HG03066 (cell line): ENCODE results near the gene CAB39.
A peak's percentile ranks its signal among the peaks of the same experiment; 100 is the strongest.

ENCODE experiments used
- ATAC-seq: cut with Tn5 transposase; IDR thresholded peaks from one replicate; pipeline ENCODE4 v1.9.1; 2021; ENCODE audit warnings: low read depth; ENCODE audit not compliant: unreplicated experiment

CAB39 gene

DNA sequence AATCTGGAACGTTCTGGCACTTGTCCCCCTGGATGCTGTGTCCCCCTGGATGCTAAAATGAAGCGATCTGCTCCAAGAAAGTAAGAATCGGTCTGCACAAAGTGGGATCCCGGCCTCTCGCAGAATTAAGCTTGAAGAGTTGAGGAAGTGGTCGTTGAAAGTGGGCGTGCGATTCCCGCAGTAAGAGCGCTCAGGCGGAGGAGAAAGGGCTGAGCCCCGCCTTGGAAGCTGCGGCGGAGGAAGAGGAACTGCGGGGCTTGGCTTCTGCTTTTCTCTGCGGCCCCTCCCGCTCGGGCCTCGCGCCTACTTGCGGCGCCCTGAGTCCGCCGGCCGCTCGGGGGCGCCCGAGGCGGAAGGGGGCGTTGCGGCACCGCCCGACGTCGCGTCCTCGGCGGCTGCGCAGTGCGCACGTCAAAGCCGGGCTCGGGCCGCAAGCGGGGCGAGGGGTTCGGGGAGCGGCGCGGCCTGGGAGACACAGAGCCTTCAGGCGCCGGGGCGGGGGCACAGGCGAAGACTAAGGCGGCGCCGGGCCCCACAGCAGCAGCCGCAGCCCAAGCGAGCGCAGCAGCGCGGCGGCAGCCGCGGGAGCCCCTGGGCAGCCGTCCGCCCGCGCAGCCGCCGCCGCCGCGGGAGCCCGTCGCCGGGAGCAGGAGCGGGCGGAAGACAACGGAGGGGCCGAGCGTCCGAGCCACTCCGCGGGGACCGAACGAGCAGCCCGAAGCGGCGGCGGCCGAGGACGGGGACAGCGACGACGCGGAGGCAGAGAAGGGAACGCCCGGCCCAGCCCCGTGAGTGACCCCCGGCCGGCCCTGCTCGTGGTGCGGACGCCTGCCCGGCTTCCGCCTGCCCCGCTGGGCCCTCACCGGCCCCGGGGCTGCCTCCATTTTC, at the start of gene CAB39:
TSS of gene CAB39 (plus strand) at position 400 of the 888 bp plus-strand sequence. CDS start 47,160 bp downstream, outside the sequence.
- ATAC-seq = peak; percentile 70

DNA sequence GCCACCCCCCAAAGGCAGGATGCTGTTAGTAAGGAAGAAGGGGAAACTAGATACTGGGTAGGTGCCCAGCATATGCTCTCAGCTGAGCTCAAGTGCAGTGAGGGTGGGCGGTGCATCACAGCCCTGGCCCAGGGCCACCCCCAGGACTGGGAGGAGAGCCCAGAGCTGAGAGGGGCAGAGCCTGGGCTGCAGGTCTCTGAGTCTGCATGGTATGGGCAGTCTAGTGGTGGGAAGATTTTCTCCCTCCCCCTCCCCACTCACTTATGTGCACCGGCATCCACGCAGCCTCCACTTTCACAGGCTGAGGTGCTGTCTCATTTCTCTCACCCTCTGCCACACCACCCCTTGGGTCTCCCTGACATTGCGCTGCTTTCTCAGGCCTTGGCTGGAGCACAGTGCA, 48.5 kb upstream of the CAB39 start:
- ATAC-seq = no peak

DNA sequence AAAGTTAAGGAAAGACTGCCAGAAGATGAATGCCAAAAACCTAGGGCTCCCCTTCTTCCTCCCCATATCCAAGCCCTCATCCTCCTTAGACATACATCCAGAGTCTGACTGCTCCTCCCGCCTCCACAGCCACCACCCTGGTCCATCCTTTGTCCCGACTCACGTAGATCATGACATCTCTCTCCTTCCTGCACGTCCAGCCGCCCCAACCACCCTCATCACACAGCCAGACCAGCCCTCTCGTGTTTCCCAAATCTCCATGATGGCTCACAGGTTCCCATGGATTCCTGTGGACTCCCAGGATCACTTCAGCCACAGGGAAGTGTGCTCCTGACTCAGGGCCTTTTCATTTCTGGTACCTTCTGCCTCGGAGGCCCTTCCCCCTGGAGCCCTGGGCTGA, 47.8 kb upstream of the CAB39 start:
- no peak for ATAC-seq

DNA sequence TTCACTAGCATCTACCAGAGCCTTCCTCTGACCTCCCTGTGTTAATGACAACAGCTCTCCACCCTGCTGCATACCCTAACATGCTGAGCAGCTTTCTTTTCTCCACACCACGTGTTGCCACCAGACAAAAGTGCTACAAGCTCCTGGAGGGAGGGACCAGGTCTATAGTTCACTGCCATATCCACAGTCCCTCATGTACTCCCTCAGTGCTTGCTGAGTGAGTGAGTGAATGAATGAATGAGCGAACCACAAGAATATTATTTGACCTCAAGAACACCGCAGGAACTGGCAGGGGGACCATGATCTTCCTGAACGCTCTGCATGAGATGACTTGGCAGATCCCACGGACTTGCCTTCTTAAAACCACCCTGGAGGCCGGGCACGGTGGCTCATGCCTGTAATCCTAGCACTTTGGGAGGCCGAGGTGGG, 47.4 kb upstream of the CAB39 start:
- no peak for ATAC-seq

DNA sequence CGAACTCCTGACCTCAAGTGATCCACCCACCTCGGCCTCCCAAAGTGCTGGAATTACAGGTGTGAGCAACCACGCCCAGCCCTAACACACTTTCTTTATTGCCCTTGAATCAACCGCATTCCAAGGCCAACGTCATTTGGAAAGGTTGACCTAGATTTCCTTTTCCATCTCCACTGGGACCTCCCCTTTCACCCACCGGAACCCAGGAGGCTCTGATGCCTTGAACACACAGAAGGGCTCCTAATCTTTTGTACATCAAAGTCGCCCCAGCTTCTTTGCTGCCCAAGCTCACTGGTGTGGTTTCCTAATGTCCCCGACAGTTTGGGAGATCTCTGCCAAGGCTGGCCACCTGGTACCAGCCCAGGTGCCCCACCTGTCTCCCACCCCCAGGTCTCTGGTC, 46.2 kb upstream of the CAB39 start:
- ATAC-seq = no peak

DNA sequence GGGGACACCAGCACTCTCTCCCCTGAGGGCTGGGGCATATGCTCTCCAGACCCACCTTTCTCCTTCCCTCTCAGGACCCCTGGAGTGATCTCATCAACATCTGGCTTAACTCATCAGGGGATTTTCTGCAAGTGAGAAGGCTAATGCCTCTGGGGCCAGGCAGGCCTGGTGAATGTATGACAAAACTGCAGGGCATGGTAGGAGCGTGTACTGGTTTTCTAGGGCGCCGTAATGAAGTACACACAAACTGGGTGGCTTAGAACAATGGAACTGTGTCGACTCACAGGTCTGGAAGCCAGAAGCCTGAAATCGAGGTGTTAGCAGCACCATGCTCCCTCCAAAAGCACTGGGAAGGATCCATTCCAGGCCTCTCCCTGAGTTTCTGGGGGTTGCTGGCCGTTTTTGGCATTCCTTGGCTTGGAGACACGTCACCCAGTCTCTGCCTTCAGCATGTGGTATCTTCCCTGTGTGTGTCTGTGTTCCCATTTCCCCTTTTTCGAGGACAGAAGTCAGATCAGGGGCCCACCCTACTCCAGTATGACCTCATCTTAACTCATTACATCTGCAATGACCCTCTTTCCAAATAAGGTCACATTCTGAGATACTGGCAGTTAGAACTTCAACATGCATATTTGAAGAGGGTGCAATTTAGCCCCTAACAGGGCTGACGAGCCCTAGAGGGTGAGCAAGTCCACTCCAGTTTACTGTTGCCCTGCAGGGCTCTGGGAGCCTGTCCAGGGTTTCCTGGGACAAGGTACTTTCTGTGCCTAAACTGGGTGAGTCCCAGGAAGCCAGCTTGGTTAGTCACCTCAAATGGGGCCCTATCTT, 45.5 kb upstream of the CAB39 start:
- ATAC-seq = no peak

DNA sequence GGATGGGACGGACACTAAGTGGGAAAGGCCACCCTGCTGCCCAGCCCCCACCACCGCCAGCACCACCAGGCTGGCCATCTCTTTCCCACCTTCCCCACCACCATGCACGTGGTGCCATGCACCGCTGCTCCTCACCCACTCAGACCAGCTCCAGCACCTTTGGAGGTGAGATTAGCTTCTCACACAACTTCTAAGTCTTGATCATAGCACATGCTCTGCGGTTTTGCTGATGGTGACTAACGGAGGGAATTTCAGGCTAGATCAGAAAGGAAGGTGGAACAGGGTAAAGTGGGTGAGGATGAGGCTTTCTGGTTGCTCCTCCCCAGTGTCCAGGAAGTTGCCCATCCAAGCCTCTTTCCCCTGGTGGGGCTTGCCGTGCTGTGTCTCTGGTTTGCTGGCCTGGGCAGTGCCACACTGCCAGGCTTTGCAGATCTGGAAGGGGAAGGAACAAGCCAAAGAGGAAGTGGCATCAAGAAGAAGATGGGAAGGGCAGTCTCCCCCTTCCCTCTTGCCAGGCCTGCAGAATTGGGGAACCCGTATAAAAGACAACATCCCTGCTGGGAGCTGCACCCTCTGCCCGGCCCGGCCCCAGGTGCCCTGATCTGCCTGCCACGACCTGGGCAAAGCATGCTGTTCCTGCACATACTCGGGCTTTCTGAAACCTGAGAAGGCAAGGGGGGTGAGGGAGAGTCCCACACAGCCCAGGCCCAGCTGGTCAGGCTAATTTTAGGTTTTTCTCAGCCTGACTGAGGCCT, 44.3 kb upstream of the CAB39 start:
- ATAC-seq = peak; percentile 68

DNA sequence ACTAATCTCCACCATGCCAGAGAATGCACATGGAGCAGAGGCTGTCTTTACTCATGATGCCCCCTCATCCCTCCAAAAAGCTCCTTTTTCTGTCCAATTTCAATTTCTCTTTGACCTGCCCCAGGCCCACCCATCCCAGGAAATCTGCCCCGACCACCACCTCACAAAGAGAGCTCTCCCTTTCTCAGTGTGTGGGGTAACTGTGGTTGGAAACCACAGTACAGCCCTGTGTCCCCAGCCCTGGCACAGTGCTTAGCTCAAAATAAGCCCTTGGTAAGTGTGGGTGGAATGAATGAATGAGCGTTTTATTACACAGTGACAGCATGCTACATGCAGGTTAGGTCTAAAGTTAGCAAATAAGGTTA, 43.7 kb upstream of the CAB39 start:
- peak; percentile 36 for ATAC-seq

DNA sequence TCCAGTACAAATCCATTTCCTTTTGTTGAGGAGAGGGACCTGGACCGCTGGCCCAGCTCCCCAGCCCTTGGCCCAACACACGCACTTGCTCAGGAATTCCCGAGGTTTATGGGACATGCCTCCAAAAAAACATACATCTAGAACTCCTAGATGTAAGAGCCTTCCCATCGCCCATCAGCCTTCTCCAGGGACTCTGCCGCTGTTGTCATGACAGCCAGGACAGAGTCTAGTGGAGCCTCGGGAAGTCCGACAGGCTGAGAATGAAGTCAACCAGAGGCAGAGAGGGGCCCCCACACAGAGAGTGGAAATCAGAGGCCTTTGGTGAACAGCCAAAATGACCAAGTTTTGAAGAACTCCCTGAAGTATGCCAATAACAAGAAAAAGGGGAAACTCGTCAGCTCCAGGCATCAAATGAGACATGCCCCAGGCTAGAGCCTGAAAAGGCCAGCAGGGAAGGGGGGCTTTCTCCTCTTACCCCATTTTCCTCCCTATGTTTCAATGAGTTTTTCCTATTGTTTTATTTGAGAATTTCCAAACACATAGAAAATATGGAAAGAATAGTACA, 43.2 kb upstream of the CAB39 start:
- no peak for ATAC-seq

DNA sequence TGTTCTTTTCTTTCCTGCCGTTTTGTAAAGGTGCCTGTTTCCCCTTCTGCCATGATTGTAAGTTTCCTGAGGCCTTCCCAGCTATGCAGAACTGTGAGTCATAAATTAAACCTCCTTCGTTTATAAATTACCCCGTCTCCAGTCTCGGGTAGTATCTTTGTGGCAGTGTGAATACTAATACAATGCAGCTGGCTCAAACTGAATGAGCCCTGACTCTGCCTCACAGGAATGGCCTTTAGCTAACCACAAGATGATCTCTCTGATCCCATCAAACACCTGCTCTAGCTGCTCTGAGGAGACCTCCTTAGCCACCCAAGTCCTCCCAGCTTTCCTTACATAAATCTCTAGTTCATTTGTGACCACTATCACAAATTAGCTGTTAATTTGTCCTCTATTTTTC, 41.5 kb upstream of the CAB39 start:
- no peak for ATAC-seq

DNA sequence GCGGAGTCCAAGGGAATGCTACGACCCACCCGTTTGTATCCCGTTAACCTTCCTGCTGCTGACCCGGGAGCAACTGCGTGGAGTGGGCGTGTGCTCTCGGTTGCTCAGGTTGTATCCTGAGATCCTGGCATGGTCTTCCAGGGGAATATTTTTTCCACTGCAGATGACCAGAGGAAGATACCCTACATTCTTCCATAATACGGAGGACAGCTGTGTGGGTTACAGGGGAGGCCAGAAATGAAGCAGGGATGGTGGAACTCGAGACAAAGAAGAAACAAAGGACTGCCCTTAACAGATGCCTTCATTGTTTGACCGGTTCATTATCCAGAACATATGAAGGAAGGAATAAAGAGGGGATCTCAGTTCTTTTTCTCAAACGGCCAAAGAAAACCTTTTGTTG, 39.8 kb upstream of the CAB39 start:
- no peak for ATAC-seq

DNA sequence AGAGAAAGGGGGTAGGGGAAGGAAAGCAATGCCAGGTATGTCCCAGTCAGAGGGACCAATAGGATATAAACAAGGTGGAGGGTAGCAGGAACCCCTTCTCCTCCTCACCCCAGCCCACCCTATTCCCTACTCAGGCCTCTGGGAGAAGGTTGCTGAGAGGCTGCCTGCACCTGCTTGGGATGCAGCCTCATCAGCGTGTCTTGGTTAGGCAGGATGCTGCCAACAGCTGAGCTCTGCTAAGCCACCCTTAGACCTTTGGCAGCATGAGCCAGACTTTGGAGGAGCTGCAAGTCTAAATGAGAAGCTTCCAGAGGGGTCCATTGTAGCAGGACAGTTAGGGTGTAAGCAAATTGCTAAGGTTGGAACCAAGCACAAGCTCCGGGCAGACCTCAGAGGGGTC, 38.2 kb upstream of the CAB39 start:
- ATAC-seq = no peak

DNA sequence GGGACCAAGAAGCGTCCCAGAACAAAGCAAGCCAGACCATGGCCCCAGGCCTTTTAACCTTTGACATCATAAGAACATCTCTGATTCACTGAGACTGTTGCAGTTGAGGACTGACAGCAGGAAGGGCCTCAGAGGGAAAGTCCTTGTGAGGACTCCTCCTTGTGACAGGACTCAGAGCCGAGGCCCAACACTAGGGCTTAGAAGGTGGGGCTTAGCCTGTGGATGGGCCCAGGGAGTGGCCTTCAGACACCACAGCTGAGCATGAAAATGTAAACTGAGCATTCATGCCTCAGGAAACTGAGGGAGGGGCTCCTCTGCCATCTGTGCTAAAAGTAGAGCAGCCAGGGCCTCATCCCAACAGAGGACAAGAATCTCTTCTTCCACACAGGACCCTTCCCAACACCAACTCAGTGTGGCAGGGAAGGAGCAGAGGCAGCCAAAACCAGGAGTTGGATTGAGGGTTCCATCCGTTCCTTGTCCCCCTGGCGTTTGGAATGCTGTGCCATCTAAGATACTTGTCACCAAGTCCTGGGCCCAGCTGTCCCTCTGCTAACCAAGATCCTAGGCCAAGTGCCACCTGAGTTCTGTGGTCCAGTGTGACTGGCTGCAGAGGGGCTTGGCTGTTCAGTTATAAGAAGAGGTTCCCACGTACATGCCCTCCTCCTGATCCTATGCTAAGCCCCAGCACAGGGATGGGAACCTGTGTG, 37.5 kb upstream of the CAB39 start:
- no peak for ATAC-seq

DNA sequence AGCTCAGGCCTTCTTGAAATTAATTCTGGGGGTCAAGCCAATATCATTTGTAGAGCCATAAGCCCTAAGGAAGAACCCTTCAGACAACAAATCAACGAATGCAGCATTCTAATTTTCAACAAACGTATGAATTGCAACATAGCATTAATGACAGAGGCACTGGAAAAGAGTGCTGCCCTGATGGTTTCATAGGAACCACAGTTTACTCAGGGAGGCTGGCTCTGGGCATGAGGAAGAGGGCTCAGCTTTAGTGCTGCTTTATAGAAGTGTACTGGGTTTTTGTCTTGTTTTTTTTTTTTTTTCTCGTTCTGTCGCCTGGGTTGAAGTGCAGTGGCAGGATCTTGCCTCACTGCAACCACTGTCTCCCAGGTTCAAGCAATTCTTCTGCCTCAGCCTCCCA, 36.1 kb upstream of the CAB39 start:
- ATAC-seq = no peak

DNA sequence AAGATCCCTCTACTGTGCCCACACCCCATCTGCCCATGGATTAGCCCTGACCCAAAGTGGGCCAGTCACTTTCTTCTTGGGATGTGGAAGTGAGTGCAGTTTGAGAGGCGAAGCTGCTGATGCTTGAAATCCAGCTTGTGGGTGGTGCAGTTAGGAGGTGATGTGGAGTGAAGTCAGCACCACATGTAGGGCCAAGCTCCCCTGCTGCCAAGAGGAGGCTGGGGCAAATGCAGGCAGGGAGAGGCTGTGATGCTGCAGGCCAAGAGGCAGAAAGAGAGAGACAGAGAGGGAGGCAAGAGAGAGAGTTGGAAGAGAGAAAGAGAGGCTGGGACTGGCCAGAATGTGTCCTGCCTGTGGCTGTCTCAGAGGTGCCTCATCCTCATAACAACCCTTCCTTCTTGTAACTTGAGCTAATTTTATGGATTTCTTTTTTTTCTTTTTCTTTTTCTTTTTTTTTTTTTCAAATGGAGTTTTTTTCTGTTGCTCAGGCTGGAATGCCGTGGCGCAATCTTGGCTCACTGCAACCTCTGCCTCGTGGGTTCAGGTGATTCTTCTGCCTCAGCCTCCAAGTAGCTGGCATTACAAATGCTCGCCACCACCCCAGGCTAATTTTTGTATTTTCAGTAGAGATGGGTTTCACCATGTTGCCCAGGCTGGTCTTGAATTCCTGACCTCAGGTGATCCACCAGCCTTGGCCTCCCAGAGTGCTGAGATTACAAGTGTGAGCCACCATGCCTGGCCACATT, 35.3 kb upstream of the CAB39 start:
- ATAC-seq = no peak

DNA sequence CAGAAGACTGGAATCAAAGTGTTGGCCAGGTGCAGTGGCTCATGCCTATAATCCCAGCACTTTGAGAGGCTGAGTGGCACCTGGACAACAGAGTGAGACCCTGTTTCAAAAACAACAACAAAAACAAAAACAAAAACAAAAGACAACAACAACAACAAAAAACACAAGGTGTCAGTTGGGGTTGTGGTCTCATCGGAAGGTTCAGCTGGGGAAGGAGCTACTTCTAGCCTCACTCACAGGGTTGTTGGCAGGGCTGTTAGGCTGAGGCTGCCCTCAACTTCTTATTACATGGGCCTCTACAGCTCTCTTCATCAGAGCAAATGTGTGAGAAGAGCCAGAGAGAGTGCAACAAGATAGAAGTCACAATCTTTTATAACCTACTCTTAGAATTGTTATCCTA, 34.6 kb upstream of the CAB39 start:
- ATAC-seq = no peak

DNA sequence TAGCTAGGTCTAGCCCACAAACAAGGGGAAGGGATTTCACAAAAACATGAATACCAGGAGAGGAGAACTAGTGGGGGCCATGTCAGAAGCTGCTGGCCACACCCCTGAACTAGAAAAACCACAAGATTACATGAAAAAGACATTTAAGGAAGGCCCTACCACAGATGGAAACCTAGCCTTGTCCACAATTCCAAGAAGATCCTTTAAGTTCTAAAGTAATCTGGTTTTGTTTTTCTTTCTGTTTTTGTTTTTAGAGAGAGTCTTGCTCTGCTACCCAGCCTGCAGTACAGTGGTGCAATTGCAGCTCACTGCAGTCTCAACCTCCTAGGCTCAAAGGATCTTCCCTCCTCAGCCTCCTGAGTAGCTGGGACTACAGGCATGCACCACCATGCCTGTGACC, 34.2 kb upstream of the CAB39 start:
- no peak for ATAC-seq

DNA sequence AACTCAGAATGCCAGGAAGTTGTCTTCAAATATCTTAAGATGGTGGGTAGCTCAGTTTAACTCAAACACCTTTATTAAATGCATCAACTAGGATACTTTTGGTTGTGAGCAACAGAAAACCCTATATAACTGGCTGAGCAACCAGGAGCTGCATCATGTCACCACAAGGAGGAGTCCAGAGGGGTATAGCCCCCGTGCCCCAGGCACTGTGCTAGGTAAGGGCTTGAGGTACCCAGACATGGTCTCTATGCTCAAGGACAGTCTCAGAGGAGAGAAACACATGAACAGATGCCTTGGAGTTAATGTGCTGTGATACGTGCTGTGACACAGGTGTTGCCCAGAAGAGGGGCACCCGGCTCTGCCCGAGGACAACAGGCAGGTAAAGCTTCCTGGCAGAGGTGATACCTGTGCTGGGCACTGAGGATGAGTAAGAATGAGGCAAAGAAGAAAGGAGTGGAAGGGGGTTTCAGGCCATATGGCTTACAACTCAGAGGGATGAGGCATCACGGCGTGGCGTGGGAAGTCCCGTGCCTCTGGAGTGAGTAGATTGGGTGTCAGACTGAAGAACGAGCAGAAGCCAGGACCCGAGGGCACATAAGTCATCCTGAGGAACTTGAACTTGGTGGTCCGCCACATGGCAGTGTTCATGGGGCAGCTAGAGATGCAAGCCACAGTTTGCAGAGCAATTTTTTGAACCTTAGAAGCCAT, 32.0 kb upstream of the CAB39 start:
- ATAC-seq = no peak

DNA sequence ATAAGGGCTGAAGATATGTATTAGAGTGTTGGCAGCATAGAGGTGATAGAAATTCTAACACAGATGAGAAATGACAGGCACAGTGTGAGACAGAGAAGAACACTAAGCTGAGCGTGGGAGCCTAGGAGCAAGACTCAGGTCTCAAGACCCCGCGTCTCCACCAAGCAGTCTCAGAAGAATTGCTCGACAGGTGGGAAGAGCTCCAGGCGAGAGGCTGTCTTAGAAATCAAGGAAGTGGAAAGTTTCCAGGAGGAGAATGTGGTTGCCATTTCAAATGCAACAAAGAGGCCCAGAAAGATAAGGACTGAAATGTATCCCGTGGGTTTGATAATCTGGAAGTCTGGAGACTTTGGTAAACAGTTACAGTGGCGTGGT, 31.5 kb upstream of the CAB39 start:
- ATAC-seq = no peak
